ENCODE data around the gene ATF7. TPM values are rescaled to one million over a fixed set of nuclear protein-coding genes. Genes with fewer than 3 reads are reported as not detected.

ATF7 gene
- total and polyA plus RNA-seq, 2 donors (not counting 1 experiment from before 2014, with no cell fraction given), result 15.7 to 42.2 TPM

DNA sequence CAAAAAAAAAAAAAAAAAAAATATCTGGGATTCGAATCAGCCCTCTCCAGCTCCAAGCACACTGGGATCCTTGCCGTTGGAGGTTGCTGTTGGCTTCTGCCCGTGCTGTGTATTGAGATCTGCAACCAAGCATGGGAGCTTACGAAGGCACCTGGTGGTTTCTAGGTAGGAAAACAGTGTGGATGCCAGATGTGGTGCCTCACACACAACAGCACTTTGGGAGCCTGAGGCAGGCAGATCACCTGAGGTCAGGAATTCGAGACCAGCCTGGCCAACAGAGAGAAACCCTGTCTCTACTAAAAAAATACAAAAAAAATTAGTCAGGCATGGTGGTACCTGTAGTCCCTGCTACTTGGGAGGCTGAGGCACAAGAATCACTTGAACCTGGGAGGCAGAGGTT, 47.4 kb downstream of the ATF7 start:
- no peak for TF ChIP-seq EZH2 (IDR thresholded peaks at IDR 0.05; ENCODE audit: borderline replicate concordance, insufficient read depth, low read depth, low read length, poor library complexity, severe bottlenecking)
- TF ChIP-seq, protein P1, sequence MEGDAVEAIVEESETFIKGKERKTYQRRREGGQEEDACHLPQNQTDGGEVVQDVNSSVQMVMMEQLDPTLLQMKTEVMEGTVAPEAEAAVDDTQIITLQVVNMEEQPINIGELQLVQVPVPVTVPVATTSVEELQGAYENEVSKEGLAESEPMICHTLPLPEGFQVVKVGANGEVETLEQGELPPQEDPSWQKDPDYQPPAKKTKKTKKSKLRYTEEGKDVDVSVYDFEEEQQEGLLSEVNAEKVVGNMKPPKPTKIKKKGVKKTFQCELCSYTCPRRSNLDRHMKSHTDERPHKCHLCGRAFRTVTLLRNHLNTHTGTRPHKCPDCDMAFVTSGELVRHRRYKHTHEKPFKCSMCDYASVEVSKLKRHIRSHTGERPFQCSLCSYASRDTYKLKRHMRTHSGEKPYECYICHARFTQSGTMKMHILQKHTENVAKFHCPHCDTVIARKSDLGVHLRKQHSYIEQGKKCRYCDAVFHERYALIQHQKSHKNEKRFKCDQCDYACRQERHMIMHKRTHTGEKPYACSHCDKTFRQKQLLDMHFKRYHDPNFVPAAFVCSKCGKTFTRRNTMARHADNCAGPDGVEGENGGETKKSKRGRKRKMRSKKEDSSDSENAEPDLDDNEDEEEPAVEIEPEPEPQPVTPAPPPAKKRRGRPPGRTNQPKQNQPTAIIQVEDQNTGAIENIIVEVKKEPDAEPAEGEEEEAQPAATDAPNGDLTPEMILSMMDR (IDR thresholded peaks at IDR 0.05), result no peak

DNA sequence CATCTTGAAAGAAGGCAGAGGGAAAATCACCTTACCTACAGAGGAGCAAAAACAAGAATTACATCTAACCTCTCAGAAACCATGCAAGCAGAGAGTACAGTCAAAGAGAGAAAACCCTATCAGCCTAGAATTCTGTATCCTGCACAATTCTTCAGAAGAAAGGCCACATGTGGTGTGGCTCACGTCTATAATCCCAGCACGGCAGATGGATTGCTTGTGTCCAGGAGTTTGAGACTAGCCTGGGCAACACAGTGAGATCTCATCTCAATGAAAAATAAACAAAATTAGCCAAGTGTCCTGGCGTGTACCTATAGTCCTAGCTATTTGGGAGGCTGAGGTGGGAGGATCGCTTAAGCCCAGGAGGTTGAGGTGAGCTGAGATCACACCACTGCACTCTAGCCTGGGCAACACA, 48.2 kb downstream of the ATF7 start:
- H3K27ac ChIP-seq (ENCODE audit: low read length in 2 of 2), result no peak overlapping the region
- intact Hi-C loops (cut with micrococcal nuclease), result no loop called here
- ChIA-PET POLR2A (interaction anchor here (0.7 kb wide), 1 partner anchor 572 kb away, joined by 6 read pairs; the partner anchor contains the start of gene EIF4B), CTCF (interaction anchor here (0.7 kb wide), 1 partner anchor 701 kb away, joined by 3 read pairs; no protein-coding TSS in a partner anchor)
- H3K4me2 ChIP-seq (replicated peaks; ENCODE audit: low read depth, low read length, poor library complexity, severe bottlenecking), result no peak overlapping the region
- Mint-ChIP-seq H3K27me3 (no peaks in the 10 kb centered on the region), H3K27ac (no peak overlapping the region), H3K9me3 (ENCODE audit: insufficient read depth) (no peaks in the 10 kb centered on the region), H3K4me1 (peaks cover 21% of the 10 kb centered on the region), H3K4me3 (no peak overlapping the region)
- no peak overlapping the region for H3K4me3 ChIP-seq (ENCODE audit: control extremely low read depth in 1 of 5, extremely low read depth in 1 of 5, insufficient read depth in 1 of 5, low read depth in 2 of 5, low read length in 4 of 5)
- H3K4me1 ChIP-seq (ENCODE audit: control insufficient read depth in 2 of 2, insufficient read depth in 2 of 2, low read length in 2 of 2), result peaks cover 5 to 12% of the 10 kb centered on the region in 2 donors
- ATAC-seq (ENCODE audit: low read depth) (no peak), DNase-seq (no peak)
- WGBS (ENCODE audit: insufficient coverage), result 100% methylated on average over 2 of the region's 4 CpGs
- H3K36me3 ChIP-seq (replicated peaks in 1 of 2; ENCODE audit: control extremely low read depth in 1 of 2, control insufficient read depth in 1 of 2, extremely low read depth in 1 of 2, insufficient read depth in 2 of 2, low read length in 1 of 2), result peaks cover 0 to 3% of the 10 kb centered on the region in 2 experiments
- H4K20me1 ChIP-seq (ENCODE audit: control insufficient read depth, insufficient read depth, low read length, poor library complexity, severe bottlenecking), result peaks cover 19% of the 10 kb centered on the region
- H3K9ac ChIP-seq (ENCODE audit: low read length), result no peak overlapping the region
- H2AFZ ChIP-seq (ENCODE audit: insufficient read depth, low read depth, low read length, poor library complexity, severe bottlenecking), result no peak overlapping the region
- peaks cover 61% of the 10 kb centered on the region for H3K79me2 ChIP-seq (ENCODE audit: control insufficient read depth, insufficient read depth, low read length)
- H3K27me3 ChIP-seq (replicated peaks in 1 of 4; ENCODE audit: control extremely low read depth in 1 of 4, control insufficient read depth in 3 of 4, insufficient read depth in 4 of 4, low read length in 3 of 4), result no peaks in the 10 kb centered on the region
- TF ChIP-seq, protein P1 (IDR thresholded peaks at IDR 0.05), result no peak
- TF ChIP-seq EZH2 (IDR thresholded peaks at IDR 0.05; ENCODE audit: borderline replicate concordance, insufficient read depth, low read depth, low read length, poor library complexity, severe bottlenecking), result no peak
- H3K9me3 ChIP-seq (ENCODE audit: control extremely low read depth in 1 of 3, control insufficient read depth in 2 of 3, insufficient read depth in 1 of 3, low read length in 2 of 3), result no peaks in the 10 kb centered on the region

More for the DNA sequence above, 47.4 kb downstream of the ATF7 start:
- ATAC-seq (ENCODE audit: low read depth) (no peak), DNase-seq (no peak)
- Mint-ChIP-seq H3K4me3 (no peak overlapping the region), H3K27ac (no peak overlapping the region), H3K4me1 (peaks cover 22% of the 10 kb centered on the region), H3K9me3 (ENCODE audit: insufficient read depth) (no peaks in the 10 kb centered on the region), H3K27me3 (no peaks in the 10 kb centered on the region)
- intact Hi-C loops (cut with micrococcal nuclease), result no loop called here
- Histone ChIP-seq H3K9me3 (ENCODE audit: control extremely low read depth in 1 of 3, control insufficient read depth in 2 of 3, insufficient read depth in 1 of 3, low read length in 2 of 3) (no peaks in the 10 kb centered on the region), H2AFZ (ENCODE audit: insufficient read depth, low read depth, low read length, poor library complexity, severe bottlenecking) (no peak overlapping the region), H4K20me1 (ENCODE audit: control insufficient read depth, insufficient read depth, low read length, poor library complexity, severe bottlenecking) (peaks cover 19% of the 10 kb centered on the region), H3K4me1 (ENCODE audit: control insufficient read depth in 2 of 2, insufficient read depth in 2 of 2, low read length in 2 of 2) (peaks cover 5 to 12% of the 10 kb centered on the region in 2 donors), H3K27ac (ENCODE audit: low read length in 2 of 2) (no peak overlapping the region), H3K9ac (ENCODE audit: low read length) (no peak overlapping the region), H3K79me2 (ENCODE audit: control insufficient read depth, insufficient read depth, low read length) (peaks cover 58% of the 10 kb centered on the region), H3K27me3 (replicated peaks in 1 of 4; ENCODE audit: control extremely low read depth in 1 of 4, control insufficient read depth in 3 of 4, insufficient read depth in 4 of 4, low read length in 3 of 4) (no peaks in the 10 kb centered on the region), H3K4me2 (replicated peaks; ENCODE audit: low read depth, low read length, poor library complexity, severe bottlenecking) (no peak overlapping the region), H3K36me3 (replicated peaks in 1 of 2; ENCODE audit: control extremely low read depth in 1 of 2, control insufficient read depth in 1 of 2, extremely low read depth in 1 of 2, insufficient read depth in 2 of 2, low read length in 1 of 2) (peaks cover 0 to 3% of the 10 kb centered on the region in 2 experiments), H3K4me3 (ENCODE audit: control extremely low read depth in 1 of 5, extremely low read depth in 1 of 5, insufficient read depth in 1 of 5, low read depth in 2 of 5, low read length in 4 of 5) (no peak overlapping the region)
- WGBS (ENCODE audit: insufficient coverage), result 89% methylated on average over 3 of the region's 5 CpGs
- POLR2A ChIA-PET, result no interaction called here
- CTCF ChIA-PET, result interaction anchor here (0.7 kb wide), 2 partner anchors 12 to 701 kb away, joined by 3 to 4 read pairs; no protein-coding TSS in a partner anchor

Data from B cell (primary cell).